K562 (cell line): ENCODE measurements around the gene AS3MT. TPM values are rescaled to one million over a fixed set of nuclear protein-coding genes. Genes with fewer than 3 reads are reported as not detected.
"Not testable (repeated sequence)": the region's sequence is repeated elsewhere in the genome, so short reads cannot be mapped to it uniquely, and the experiment has no call there.

Source experiments
- CREM ChIP-seq: IDR thresholded peaks from 2 replicates; pipeline ENCODE4 v1.6.1; 2014; ENCODE audit warnings: antibody characterized with exemption, low read depth
- FOS ChIP-seq: IDR thresholded peaks from 3 replicates; pipeline ENCODE4 v1.6.1; 2011; ENCODE audit not compliant: insufficient read length; ENCODE audit errors: extremely low read depth
- FOSL1 ChIP-seq: fragments of 200-800 bp; sonication (Bioruptor generic); conservative IDR thresholded peaks from 2 replicates; pipeline ENCODE4 v1.6.1; 2016; ENCODE audit warnings: missing genetic modification characterization, missing compliant biosample characterization
- ID3 ChIP-seq, 2 experiments: fragments of 250-450 bp in 1 of 2; fragments of 450-650 bp in 1 of 2; sonication (Bioruptor Pico) in 1 of 2; IDR thresholded peaks; 2 replicates each; pipeline versions ENCODE4 v1.6.1 to v1.8.0; 2016 to 2021; ENCODE audit warnings: mild to moderate bottlenecking in 2 of 2, moderate library complexity in 2 of 2, missing compliant biosample characterization in 1 of 2, missing genetic modification characterization in 1 of 2
- KDM1A ChIP-seq, 2 experiments: fragments of 450-650 bp; IDR thresholded peaks; 2 replicates each; pipeline ENCODE4 v1.6.1; 2016; ENCODE audit warnings: mild to moderate bottlenecking in 2 of 2
- PKNOX1 ChIP-seq: fragments of 450-650 bp; IDR thresholded peaks from 2 replicates; pipeline ENCODE4 v1.6.1; 2016
- TCF3 ChIP-seq: sonication (generic); formaldehyde crosslinking; IDR thresholded peaks from 2 replicates; pipeline ENCODE4 v1.4.0; 2020; ENCODE audit warnings: mild to moderate bottlenecking, missing genetic modification reagents
- ZBTB7A ChIP-seq: IDR thresholded peaks from 2 replicates; pipeline ENCODE4 v1.6.1; 2011; ENCODE audit warnings: low read depth, mild to moderate bottlenecking, low read length, moderate library complexity, borderline replicate concordance; ENCODE audit not compliant: control insufficient read depth
- ZNF384 ChIP-seq: IDR thresholded peaks from 2 replicates; pipeline ENCODE4 v1.6.1; 2012; ENCODE audit warnings: low read depth, low read length, improper control_type of control experiment
- polyA plus RNA-seq, 8 experiments: library from polyadenylated mRNA; depleted of rRNA in 4 of 8; stranded (reverse) in 5 of 8; unstranded in 3 of 8; fragments of >200 nt; fragmentation: Nextera tagmentation in 2 of 8; fragmentation: Illumina TruSeq in 1 of 8; extraction: Ambion mirVana in 2 of 8; extraction: Trizol in 1 of 8; gene quantifications; 2 replicates each; pipeline versions ENCODE4 v1.2.1 to v1.2.3, GENCODE V29; 2011 to 2014; ENCODE audit warnings: inconsistent platforms in 1 of 8, missing spikeins in 1 of 8
- total RNA-seq, 7 experiments: library from RNA; depleted of rRNA in 6 of 7; stranded (reverse); fragments of >200 nt in 6 of 7; fragmentation: Illumina TruSeq in 2 of 7; extraction: Trizol in 2 of 7; gene quantifications; 2 replicates each; pipeline versions ENCODE4 v1.2.1 to v1.2.3, GENCODE V29; 2011 to 2021; ENCODE audit warnings: low replicate concordance in 1 of 7
- TF ChIP-seq, protein P1 (sequence below), 2 experiments: fragments of 450-650 bp in 1 of 2; sonication (generic) in 1 of 2; formaldehyde crosslinking in 1 of 2; IDR thresholded peaks in 1 of 2; conservative IDR thresholded peaks in 1 of 2; 2 replicates each; pipeline versions ENCODE4 v1.6.1 to v1.8.1; 2016 to 2023; ENCODE audit warnings: mild to moderate bottlenecking in 2 of 2, moderate library complexity in 2 of 2, inconsistent platforms in 1 of 2, missing genetic modification reagents in 1 of 2

The AS3MT gene
- total and polyA plus RNA-seq, 9 of the 15 experiments (the other 6 are each of a cell fraction or from before 2014, with no cell fraction given), result 0.04 to 0.33 (median 0.19) TPM; not detected in 2

DNA sequence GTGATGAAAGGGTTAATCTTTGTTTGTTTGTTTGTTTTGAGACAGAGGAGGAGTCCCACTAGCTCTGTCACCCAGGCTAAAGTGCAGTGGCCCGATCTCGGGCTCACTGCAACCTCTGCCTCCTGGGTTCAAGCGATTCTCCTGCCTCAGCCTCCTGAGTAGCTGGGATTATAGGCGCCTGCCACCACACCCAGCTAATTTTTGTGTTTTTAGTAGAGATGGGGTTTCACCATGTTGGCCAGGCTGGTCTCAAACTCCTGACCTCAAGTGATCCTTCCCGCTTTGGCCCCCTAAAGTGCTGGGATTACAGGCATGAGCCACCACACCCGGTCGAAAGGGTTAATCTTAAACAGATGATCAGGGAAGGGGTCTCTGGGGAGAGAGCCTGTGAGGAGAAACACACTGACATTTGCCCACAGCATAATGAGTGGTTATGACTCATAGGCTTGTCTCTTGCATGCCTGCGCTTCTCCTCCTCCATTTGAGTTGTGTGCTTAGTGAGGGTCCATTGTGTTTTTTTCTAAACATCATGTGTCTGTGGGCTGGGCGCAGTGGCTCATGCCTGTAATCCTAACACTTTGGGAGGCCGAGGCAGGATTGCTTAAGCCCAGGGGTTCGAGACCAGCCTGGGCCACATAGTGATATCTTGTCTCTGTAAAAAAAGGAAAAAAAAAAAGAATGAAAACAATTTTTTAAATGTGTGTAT, 13.4 kb upstream of the AS3MT start (continued):
- peak; percentile 68; the same call in 1 of the 2 replicates for TF ChIP-seq ZBTB7A
- TF ChIP-seq ZNF384, result peak; percentile 65
- peak in 1 of 2 experiments; percentile 5; a peak in 1 of 4 replicates for TF ChIP-seq KDM1A (IDR thresholded peaks at IDR 0.05)
- TF ChIP-seq, protein P1, sequence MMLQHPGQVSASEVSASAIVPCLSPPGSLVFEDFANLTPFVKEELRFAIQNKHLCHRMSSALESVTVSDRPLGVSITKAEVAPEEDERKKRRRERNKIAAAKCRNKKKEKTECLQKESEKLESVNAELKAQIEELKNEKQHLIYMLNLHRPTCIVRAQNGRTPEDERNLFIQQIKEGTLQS (IDR thresholded peaks at IDR 0.05), result peak; percentile 91
- TF ChIP-seq, protein P1 (CRISPR knock-in tag; conservative IDR thresholded peaks at IDR 0.05), result not testable (repeated sequence)
- peak; percentile 88 for TF ChIP-seq FOSL1
- TF ChIP-seq ID3 (CRISPR knock-in tag; IDR thresholded peaks at IDR 0.05), result not testable (repeated sequence)
- TF ChIP-seq ID3 (tag; IDR thresholded peaks at IDR 0.05), result peak; percentile 53; the same call in 1 of the 2 replicates
- TF ChIP-seq TCF3 (CRISPR knock-in tag), result peak; percentile 19; the same call in 1 of the 2 replicates
- TF ChIP-seq PKNOX1, result peak; percentile 23; the same call in 1 of the 2 replicates
- TF ChIP-seq CREM, result 0 out of 2 replicates have a peak, but pooled peaks have one; percentile 27
- peak; percentile 26 for TF ChIP-seq FOS
- TF ChIP-seq, all 486 proteins: peak for 28; not testable (repeated sequence) for 458
